Measurements from ENCODE around the gene IL17RB.

Gene IL17RB

GRCh38 chr3:53863145-53863544 lies 16.8 kb downstream of the IL17RB start:
- DNase-seq: no peak

- no peak for DNase-seq
Measured at GRCh38 chr3:53865732-53866499, 19.5 kb downstream of the IL17RB start.

GRCh38 chr3:53880396-53881345 lies 34.3 kb downstream of the IL17RB start:
- DNase-seq: no peak

GRCh38 chr3:53881691-53882593 lies 35.6 kb downstream of the IL17RB start, which contains the start of gene ACTR8:
Gene ACTR8, minus strand, starts transcription at chr3:53882152. Its CDS starts 51 bp downstream, at chr3:53882101.
- DNase-seq: peak; percentile 86

GRCh38 chr3:53883008-53883407 lies 36.6 kb downstream of the IL17RB start:
- DNase-seq: no peak

- DNase-seq: no peak
Measured at GRCh38 chr3:53884623-53885022, 38.3 kb downstream of the IL17RB start.

- no peak for DNase-seq
Measured at GRCh38 chr3:53885239-53885638, 38.9 kb downstream of the IL17RB start.

GRCh38 chr3:53887446-53887845 lies 41.1 kb downstream of the IL17RB start:
- no peak for DNase-seq

- DNase-seq: no peak
Measured at GRCh38 chr3:53888232-53888631, 41.9 kb downstream of the IL17RB start.

GRCh38 chr3:53890726-53891475 lies 44.5 kb downstream of the IL17RB start:
- DNase-seq: peak; percentile 63

- DNase-seq: peak; percentile 98
Measured at GRCh38 chr3:53891497-53892285, 45.3 kb downstream of the IL17RB start, which contains the start of gene SELENOK. Gene SELENOK, minus strand, starts transcription at chr3:53891859.

- peak; percentile 6 for DNase-seq
Measured at GRCh38 chr3:53892286-53892637, 45.9 kb downstream of the IL17RB start.

- no peak for DNase-seq
Measured at GRCh38 chr3:53899750-53900149, 53.4 kb downstream of the IL17RB start.

- no peak for DNase-seq
Measured at GRCh38 chr3:53900666-53901331, 54.4 kb downstream of the IL17RB start.

- no peak for DNase-seq
Measured at GRCh38 chr3:53902067-53902466, 55.7 kb downstream of the IL17RB start.

GRCh38 chr3:53902711-53903110 lies 56.3 kb downstream of the IL17RB start:
- DNase-seq: no peak

- peak; percentile 37 for DNase-seq
Measured at GRCh38 chr3:53913401-53913800, 67.0 kb downstream of the IL17RB start.

Data from NCI-H69 (cell line).